ENCODE data around the gene BTBD9.

BTBD9 gene

DNA sequence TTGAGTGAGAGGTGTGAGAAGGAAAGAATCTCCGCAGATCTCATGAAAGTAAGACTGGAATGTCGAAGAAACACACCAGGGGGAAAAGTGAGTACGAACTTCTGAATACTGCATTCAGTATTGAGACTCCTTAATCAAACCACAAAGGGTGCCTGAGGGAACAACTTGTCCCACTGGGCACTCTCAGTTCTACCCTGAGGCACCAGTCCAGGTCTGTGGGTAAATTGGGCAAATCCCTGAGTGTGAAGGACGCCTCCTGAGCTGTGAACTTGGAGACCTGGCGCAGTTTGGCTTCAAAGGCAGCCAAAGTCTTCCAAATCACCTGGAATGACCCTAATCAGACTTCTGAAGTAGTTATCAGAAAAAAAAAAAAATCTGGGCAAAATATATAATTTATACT lies 329.7 kb downstream of the BTBD9 start:
- TF ChIP-seq, protein P1, sequence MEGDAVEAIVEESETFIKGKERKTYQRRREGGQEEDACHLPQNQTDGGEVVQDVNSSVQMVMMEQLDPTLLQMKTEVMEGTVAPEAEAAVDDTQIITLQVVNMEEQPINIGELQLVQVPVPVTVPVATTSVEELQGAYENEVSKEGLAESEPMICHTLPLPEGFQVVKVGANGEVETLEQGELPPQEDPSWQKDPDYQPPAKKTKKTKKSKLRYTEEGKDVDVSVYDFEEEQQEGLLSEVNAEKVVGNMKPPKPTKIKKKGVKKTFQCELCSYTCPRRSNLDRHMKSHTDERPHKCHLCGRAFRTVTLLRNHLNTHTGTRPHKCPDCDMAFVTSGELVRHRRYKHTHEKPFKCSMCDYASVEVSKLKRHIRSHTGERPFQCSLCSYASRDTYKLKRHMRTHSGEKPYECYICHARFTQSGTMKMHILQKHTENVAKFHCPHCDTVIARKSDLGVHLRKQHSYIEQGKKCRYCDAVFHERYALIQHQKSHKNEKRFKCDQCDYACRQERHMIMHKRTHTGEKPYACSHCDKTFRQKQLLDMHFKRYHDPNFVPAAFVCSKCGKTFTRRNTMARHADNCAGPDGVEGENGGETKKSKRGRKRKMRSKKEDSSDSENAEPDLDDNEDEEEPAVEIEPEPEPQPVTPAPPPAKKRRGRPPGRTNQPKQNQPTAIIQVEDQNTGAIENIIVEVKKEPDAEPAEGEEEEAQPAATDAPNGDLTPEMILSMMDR (IDR thresholded peaks at IDR 0.05; ENCODE audit: insufficient read depth, low read depth, low read length, missing control alignments) = no peak
- no peak for DNase-seq (ENCODE audit: low read depth)
- no peak overlapping the region for H3K4me3 ChIP-seq (ENCODE audit: low read length)

- TF ChIP-seq, protein P1 (IDR thresholded peaks at IDR 0.05; ENCODE audit: insufficient read depth, low read depth, low read length, missing control alignments) = no peak
- DNase-seq (ENCODE audit: low read depth) = no peak
- H3K4me3 ChIP-seq (ENCODE audit: low read length) = no peak overlapping the region
Measured at GRCh38 chr6:38307740-38308139, 332.0 kb downstream of the BTBD9 start.

DNA sequence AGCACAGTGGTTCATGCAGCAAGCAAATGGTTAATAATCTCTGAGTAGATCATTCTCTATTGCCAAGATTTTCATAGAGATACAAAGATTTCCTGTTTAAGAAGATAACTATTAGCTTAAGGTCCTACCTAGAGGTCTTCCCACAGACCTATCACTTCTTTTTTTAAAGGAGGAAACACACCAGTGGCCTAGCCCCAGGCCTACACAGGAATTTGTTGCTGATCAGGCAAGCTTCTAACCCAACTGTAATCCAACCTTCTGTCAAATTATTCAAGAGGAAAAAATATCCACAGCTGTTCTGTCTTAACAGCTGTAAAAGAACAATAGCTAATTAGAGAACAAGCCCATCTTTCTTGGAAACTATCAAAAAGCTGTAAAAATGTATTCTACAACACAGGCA lies 332.8 kb downstream of the BTBD9 start:
- H3K4me3 ChIP-seq (ENCODE audit: low read length) = no peak overlapping the region
- TF ChIP-seq, protein P1 (IDR thresholded peaks at IDR 0.05; ENCODE audit: insufficient read depth, low read depth, low read length, missing control alignments) = no peak
- DNase-seq (ENCODE audit: low read depth) = no peak

- no peak overlapping the region for H3K4me3 ChIP-seq (ENCODE audit: low read length)
- no peak for DNase-seq (ENCODE audit: low read depth)
- TF ChIP-seq, protein P1 (IDR thresholded peaks at IDR 0.05; ENCODE audit: insufficient read depth, low read depth, low read length, missing control alignments) = no peak
Measured at GRCh38 chr6:38305995-38306681, 333.6 kb downstream of the BTBD9 start.

DNA sequence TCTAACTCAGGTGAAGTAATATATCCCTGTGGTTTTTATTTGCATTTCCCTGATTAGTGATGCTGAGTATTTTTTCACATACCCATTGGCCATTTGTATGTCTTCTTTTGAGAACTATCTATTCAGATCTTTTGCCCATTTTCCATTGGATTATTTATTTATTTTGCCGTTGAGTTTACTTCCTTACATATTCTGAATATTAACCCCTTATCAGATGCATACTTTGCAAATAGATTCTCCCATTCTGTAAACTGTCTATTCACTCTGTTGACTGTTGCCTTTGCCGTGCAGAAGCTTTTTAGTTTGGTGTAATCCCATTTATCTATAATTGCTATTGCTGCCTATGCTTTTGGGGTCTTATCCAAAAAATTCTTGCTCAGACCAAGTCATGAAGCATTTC lies 336.9 kb downstream of the BTBD9 start:
- H3K4me3 ChIP-seq (ENCODE audit: low read length) = no peak overlapping the region
- no peak for DNase-seq (ENCODE audit: low read depth)
- TF ChIP-seq, protein P1 (IDR thresholded peaks at IDR 0.05; ENCODE audit: insufficient read depth, low read depth, low read length, missing control alignments) = no peak

- no peak overlapping the region for H3K4me3 ChIP-seq (ENCODE audit: low read length)
- DNase-seq (ENCODE audit: low read depth) = no peak
- TF ChIP-seq, protein P1 (IDR thresholded peaks at IDR 0.05; ENCODE audit: insufficient read depth, low read depth, low read length, missing control alignments) = no peak
Measured at GRCh38 chr6:38302081-38302480, 337.6 kb downstream of the BTBD9 start.
